Spleen (tissue), 11 donors: Measurements from ENCODE around the gene NLGN2. TPM values are rescaled to one million over a fixed set of nuclear protein-coding genes. Genes with fewer than 3 reads are reported as not detected.

ENCODE experiments used
- DNase-seq: peaks from one replicate; pipeline ENCODE4 v3.0.0-alpha.2; 2020
- H3K27ac ChIP-seq, 8 donors: fragments of 200-600 bp; sonication (generic) in 7 of 8; 1 replicate in 4 of 8; 2 replicates in 4 of 8; pipeline versions ENCODE4 v1.5.0 to v1.8.0; 2016 to 2021; ENCODE audit warnings: inconsistent platforms in 4 of 8, mild to moderate bottlenecking in 4 of 8, moderate library complexity in 1 of 8
- H3K27me3 ChIP-seq, 7 donors: fragments of 200-600 bp; sonication (generic) in 6 of 7; replicated peaks in 1 of 7; 1 replicate in 4 of 7; 2 replicates in 3 of 7; pipeline versions ENCODE4 v1.5.0 to v1.8.0; 2016 to 2021; ENCODE audit warnings: inconsistent platforms in 3 of 7, mild to moderate bottlenecking in 1 of 7
- H3K36me3 ChIP-seq, 6 donors: fragments of 200-600 bp; sonication (generic) in 5 of 6; 1 replicate in 4 of 6; 2 replicates in 2 of 6; pipeline versions ENCODE4 v1.5.0 to v1.8.0; 2016 to 2021; ENCODE audit warnings: inconsistent platforms in 2 of 6
- H3K4me1 ChIP-seq, 6 donors: fragments of 200-600 bp; sonication (generic) in 5 of 6; 1 replicate in 3 of 6; 2 replicates in 3 of 6; pipeline versions ENCODE4 v1.5.0 to v1.8.0; 2016 to 2021; ENCODE audit warnings: inconsistent platforms in 3 of 6
- H3K4me3 ChIP-seq, 8 donors: fragments of 200-600 bp; sonication (generic) in 7 of 8; 1 replicate in 4 of 8; 2 replicates in 4 of 8; pipeline versions ENCODE4 v1.5.0 to v1.8.0; 2016 to 2021; ENCODE audit warnings: inconsistent platforms in 4 of 8, mild to moderate bottlenecking in 4 of 8, moderate library complexity in 2 of 8
- H3K9me3 ChIP-seq, 8 donors: fragments of 200-600 bp; sonication (generic) in 7 of 8; 1 replicate in 4 of 8; 2 replicates in 4 of 8; pipeline versions ENCODE4 v1.5.0 to v1.8.0; 2016 to 2021; ENCODE audit warnings: inconsistent platforms in 4 of 8
- POLR2A ChIP-seq, 3 donors: fragments of 450-650 bp; IDR thresholded peaks; one replicate each; pipeline ENCODE4 v1.5.1; 2017; ENCODE audit warnings: antibody characterized with exemption in 3 of 3, mild to moderate bottlenecking in 1 of 3
- POLR2AphosphoS5 ChIP-seq, 3 donors: sonication (generic); formaldehyde crosslinking; IDR thresholded peaks; one replicate each; pipeline ENCODE4 v1.5.1; 2017; ENCODE audit warnings: antibody characterized with exemption in 3 of 3
- WGBS, 5 donors: extraction: QIAGEN DNeasy Blood & Tissue Kit in 3 of 5; methylation state at CpG; one replicate each; pipeline versions ENCODE4 v1.1.5 to v1.1.7; 2013 to 2018; 5-methylcytosine and 5-hydroxymethylcytosine counted together
- intact Hi-C: fragments of 100-400 bp; cut with DNase I; formaldehyde crosslinking; loops from one replicate; pipeline ENCODE4 v1.15.0; 2023; ENCODE audit warnings: low total_unique reads
- polyA plus RNA-seq, 3 donors: library from polyadenylated mRNA; stranded (reverse); fragments of 200-250 nt; gene quantifications; one replicate each; pipeline ENCODE4 v1.2.1, GENCODE V29; 2013
- total RNA-seq, 7 donors: library from RNA; depleted of rRNA in 3 of 7; stranded (reverse); fragments of >200 nt in 3 of 7; fragmentation: NEBNext Ultra II Directional in 4 of 7; extraction: Animal tissue kit (Norgen Biotek cat#: 25700) in 4 of 7; gene quantifications; one replicate each; pipeline versions ENCODE4 v1.1.0 to v1.2.1, GENCODE V29; 2016 to 2021
- TF ChIP-seq, protein P1 (sequence below), 11 experiments: fragments of 200-600 bp in 7 of 11; fragments of 450-650 bp in 4 of 11; sonication (generic) in 4 of 11; IDR thresholded peaks in 8 of 11; conservative IDR thresholded peaks in 3 of 11; 1 replicate in 7 of 11; 2 replicates in 4 of 11; pipeline versions ENCODE4 v1.4.0 to v1.8.0; 2016 to 2021; ENCODE audit warnings: antibody characterized with exemption in 11 of 11, inconsistent platforms in 4 of 11, mild to moderate bottlenecking in 1 of 11
- donor health status: healthy with polysubstance abuse.
- donor health status: DM: no; HTN: no; CAD: no; lungs with moderate emphysema.
- donor health status: DM: no; HTN: no; CAD: no.
- donor health status: Bipolar disorder and iron deficiency.
- donor health status: healthy.
- donor health status: DM: no; HTN: no; CAD: no.
- donor health status: DM: yes; HTN: yes; CAD: no.

NLGN2 gene
- total and polyA plus RNA-seq, 10 donors: 2.2 to 23.0 (median 11.4) TPM

DNA sequence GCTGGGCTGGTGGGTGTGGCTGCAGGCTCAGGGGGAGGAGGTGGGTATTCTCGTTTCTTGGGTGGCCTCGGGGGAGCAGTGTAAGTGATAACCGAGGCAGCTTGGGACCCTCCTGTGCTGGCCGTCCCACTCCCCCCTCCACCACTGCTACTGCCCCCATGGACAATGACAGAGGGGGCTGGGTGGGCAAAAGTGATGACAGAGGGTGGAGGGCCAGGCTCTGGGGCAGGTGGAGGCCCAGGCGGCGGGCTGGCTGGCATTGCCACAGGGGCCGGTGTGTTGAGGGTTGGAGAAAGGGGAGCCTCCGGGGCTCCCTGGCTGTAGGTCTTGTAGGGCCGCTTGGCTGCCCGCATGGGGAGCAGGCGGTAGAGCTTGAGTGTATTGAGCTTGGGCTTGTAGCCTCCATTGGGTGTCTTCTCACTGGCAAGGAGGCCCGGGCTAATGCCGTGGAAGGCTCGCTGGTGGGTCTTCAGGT is 55.8 kb downstream of the NLGN2 start:
- intact Hi-C loops: no loop called here
- Histone ChIP-seq H3K27me3 (no peaks in the 10 kb centered on the region), H3K4me3 (no peak overlapping the region), H3K36me3 (peaks cover 0 to 73% (median 38%) of the 10 kb centered on the region in 6 donors), H3K9me3 (no peaks in the 10 kb centered on the region), H3K4me1 (peaks cover 6 to 32% (median 27%) of the 10 kb centered on the region in 6 donors), H3K27ac (no peak overlapping the region)
- 91 to 95% (median 93%) methylated on average over 12 to 14 of the region's 14 CpGs for WGBS, 5 donors
- DNase-seq: no peak
- TF ChIP-seq POLR2A (IDR thresholded peaks at IDR 0.05) (no peak), POLR2AphosphoS5 (IDR thresholded peaks at IDR 0.05) (no peak)
- TF ChIP-seq, protein P1, sequence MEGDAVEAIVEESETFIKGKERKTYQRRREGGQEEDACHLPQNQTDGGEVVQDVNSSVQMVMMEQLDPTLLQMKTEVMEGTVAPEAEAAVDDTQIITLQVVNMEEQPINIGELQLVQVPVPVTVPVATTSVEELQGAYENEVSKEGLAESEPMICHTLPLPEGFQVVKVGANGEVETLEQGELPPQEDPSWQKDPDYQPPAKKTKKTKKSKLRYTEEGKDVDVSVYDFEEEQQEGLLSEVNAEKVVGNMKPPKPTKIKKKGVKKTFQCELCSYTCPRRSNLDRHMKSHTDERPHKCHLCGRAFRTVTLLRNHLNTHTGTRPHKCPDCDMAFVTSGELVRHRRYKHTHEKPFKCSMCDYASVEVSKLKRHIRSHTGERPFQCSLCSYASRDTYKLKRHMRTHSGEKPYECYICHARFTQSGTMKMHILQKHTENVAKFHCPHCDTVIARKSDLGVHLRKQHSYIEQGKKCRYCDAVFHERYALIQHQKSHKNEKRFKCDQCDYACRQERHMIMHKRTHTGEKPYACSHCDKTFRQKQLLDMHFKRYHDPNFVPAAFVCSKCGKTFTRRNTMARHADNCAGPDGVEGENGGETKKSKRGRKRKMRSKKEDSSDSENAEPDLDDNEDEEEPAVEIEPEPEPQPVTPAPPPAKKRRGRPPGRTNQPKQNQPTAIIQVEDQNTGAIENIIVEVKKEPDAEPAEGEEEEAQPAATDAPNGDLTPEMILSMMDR (IDR thresholded peaks at IDR 0.05 in 8 of 11, conservative IDR thresholded peaks at IDR 0.05 in 3 of 11): no peak

DNA sequence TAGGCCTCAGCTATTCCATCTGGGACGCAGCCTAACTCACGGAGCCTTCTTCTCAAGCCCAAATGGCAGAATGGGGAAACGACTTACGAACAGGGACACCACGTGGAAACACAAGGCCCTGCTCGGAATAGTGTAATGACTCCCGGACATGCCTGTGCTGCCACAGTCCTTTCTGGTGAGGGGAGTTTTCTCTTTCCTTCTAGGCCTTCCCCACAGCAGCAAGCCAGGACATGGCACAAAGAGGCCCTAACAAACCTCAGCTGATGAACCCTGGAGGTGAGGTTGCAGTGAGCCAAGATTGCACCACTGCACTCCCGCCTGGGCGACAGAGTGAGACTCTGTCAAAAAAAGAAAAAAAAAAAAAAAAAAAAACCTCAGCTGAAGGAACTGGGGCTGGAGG is 56.4 kb downstream of the NLGN2 start:
- WGBS, 5 donors: 87 to 95% (median 92%) methylated on average over 9 of the region's 9 CpGs
- Histone ChIP-seq H3K27ac (no peak overlapping the region), H3K9me3 (no peaks in the 10 kb centered on the region), H3K4me3 (no peak overlapping the region), H3K27me3 (no peaks in the 10 kb centered on the region), H3K36me3 (peaks cover 0 to 75% (median 38%) of the 10 kb centered on the region in 6 donors), H3K4me1 (peaks cover 6 to 39% (median 29%) of the 10 kb centered on the region in 6 donors)
- TF ChIP-seq POLR2AphosphoS5 (IDR thresholded peaks at IDR 0.05): no peak
- TF ChIP-seq, protein P1 (IDR thresholded peaks at IDR 0.05 in 8 of 11, conservative IDR thresholded peaks at IDR 0.05 in 3 of 11): no peak
- TF ChIP-seq POLR2A (IDR thresholded peaks at IDR 0.05): no peak
- intact Hi-C loops: no loop called here
- no peak for DNase-seq

DNA sequence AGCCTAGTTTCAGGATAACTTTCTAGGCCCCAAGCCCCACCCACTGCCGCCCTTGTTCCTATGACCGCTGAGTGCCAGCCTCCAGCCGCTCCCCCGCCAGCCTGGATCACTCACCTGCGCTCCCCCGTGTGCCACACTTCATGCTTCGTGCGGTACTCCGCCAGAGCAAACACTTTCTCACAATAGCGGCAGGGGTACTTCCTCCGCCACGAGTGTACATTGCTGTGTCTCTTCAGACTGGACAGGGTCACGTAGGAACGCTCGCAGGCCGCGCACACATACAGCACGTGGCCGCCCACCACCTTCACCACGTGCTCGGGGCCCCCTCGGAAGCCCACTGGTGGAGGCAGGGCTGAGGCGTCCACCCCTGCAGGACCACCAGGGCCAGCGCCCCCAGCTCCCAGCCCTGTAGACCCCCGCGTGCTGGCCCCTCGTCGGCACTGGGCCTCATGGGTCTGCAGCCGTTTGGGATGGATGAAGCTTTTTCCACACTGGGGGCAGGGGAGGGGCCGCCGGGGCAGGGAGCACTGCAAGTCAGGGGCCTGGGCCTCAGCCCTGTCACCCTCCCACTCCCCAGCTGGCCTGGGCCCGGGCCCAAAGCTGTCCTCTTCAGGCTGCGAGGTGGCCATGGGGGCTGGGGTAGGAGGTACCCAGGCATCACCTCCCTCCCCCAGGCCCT is 58.1 kb downstream of the NLGN2 start:
- peak; percentile 74 for DNase-seq
- Histone ChIP-seq H3K27me3 (no peaks in the 10 kb centered on the region), H3K27ac (peak overlapping the region in 5 of 8 donors; percentile 66 to 80 (median 72)), H3K4me3 (no peak overlapping the region), H3K9me3 (no peaks in the 10 kb centered on the region), H3K36me3 (peaks cover 0 to 75% (median 38%) of the 10 kb centered on the region in 6 donors), H3K4me1 (peaks cover 6 to 55% (median 34%) of the 10 kb centered on the region in 6 donors)
- WGBS, 5 donors: 91 to 94% (median 92%) methylated on average over 22 to 33 of the region's 33 CpGs
- intact Hi-C loops: no loop called here
- TF ChIP-seq POLR2AphosphoS5 (IDR thresholded peaks at IDR 0.05) (peak; percentile 2 to 45 (median 30)), POLR2A (IDR thresholded peaks at IDR 0.05) (no peak)

DNA sequence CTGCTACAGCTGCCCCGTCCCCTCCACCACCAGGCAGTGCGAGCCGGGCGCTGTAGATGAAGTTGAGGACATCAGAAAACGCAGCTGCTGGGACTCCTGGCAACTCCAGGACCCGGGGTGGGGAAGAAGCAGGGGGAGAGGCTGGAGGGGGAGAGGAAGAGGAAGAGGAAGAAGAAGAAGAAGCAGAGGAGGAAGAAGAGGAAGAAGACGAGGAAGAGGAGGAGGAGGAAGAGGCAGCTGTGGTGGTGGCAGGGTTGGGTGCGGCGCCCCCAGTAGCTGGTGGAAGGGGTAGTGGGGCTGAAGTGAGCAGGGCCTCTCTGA is 58.6 kb downstream of the NLGN2 start:
- peaks cover 0 to 75% (median 38%) of the 10 kb centered on the region in 6 donors for H3K36me3 ChIP-seq
- intact Hi-C loops: no loop called here
- H3K9me3 ChIP-seq: no peaks in the 10 kb centered on the region
- TF ChIP-seq, protein P1 (IDR thresholded peaks at IDR 0.05 in 8 of 11, conservative IDR thresholded peaks at IDR 0.05 in 3 of 11): no peak
- TF ChIP-seq POLR2A (IDR thresholded peaks at IDR 0.05) (no peak), POLR2AphosphoS5 (IDR thresholded peaks at IDR 0.05) (no peak)
- H3K27ac ChIP-seq: peak overlapping the region in 7 of 8 donors; percentile 53 to 80 (median 71)
- H3K4me3 ChIP-seq: no peak overlapping the region
- 71 to 81% (median 74%) methylated on average over 9 of the region's 9 CpGs for WGBS, 5 donors
- H3K4me1 ChIP-seq: peaks cover 7 to 61% (median 38%) of the 10 kb centered on the region in 6 donors
- no peak for DNase-seq
- H3K27me3 ChIP-seq: no peaks in the 10 kb centered on the region
